Endothelial cell (in vitro differentiated cells): ENCODE measurements around the gene MAP4K5. TPM values are rescaled to one million over a fixed set of nuclear protein-coding genes. Genes with fewer than 3 reads are reported as not detected.

Experiments
- DNase-seq: peaks from one replicate; pipeline ENCODE4 v3.0.0; 2021; ENCODE audit warnings: low spot score
- H3K27ac Mint-ChIP-seq: one replicate; pipeline ENCODE4 v1.8.0; 2021; ENCODE audit warnings: mixed read lengths, inconsistent platforms; ENCODE audit not compliant: unreplicated experiment
- H3K27me3 Mint-ChIP-seq: one replicate; pipeline ENCODE4 v1.8.0; 2021; ENCODE audit warnings: mild to moderate bottlenecking, moderate library complexity, mixed read lengths, inconsistent platforms; ENCODE audit not compliant: unreplicated experiment
- H3K36me3 Mint-ChIP-seq: one replicate; pipeline ENCODE4 v1.8.0; 2021; ENCODE audit warnings: mild to moderate bottlenecking, low read depth, mixed read lengths, inconsistent platforms; ENCODE audit not compliant: unreplicated experiment
- H3K4me1 Mint-ChIP-seq: one replicate; pipeline ENCODE4 v1.8.0; 2021; ENCODE audit warnings: mild to moderate bottlenecking, mixed read lengths, inconsistent platforms; ENCODE audit not compliant: unreplicated experiment
- H3K4me3 Mint-ChIP-seq: one replicate; pipeline ENCODE4 v1.8.0; 2021; ENCODE audit warnings: mild to moderate bottlenecking, mixed read lengths, inconsistent platforms; ENCODE audit not compliant: unreplicated experiment
- H3K9me3 Mint-ChIP-seq: one replicate; pipeline ENCODE4 v1.8.0; 2021; ENCODE audit warnings: mixed read lengths, inconsistent platforms; ENCODE audit not compliant: unreplicated experiment
- CTCF ChIP-seq: fragments of 200-600 bp; sonication (generic); IDR thresholded peaks from one replicate; pipeline ENCODE4 v1.5.0; 2021; ENCODE audit warnings: antibody characterized with exemption; ENCODE audit not compliant: unreplicated experiment
- total RNA-seq: library from RNA; stranded (reverse); fragmentation: NEBNext Ultra II Directional; extraction: Animal tissue kit (Norgen Biotek cat#: 25700); gene quantifications from one replicate; pipeline ENCODE4 v1.2.1, GENCODE V29; 2021; ENCODE audit not compliant: unreplicated experiment

The MAP4K5 gene
- total RNA-seq, 1 donor from 2014 or later = 99.3 TPM

- no peak for TF ChIP-seq CTCF
- Mint-ChIP-seq H3K4me1 (peaks cover 2% of the 10 kb centered on the region), H3K4me3 (no peak overlapping the region), H3K36me3 (no peaks in the 10 kb centered on the region), H3K9me3 (no peaks in the 10 kb centered on the region), H3K27ac (no peak overlapping the region), H3K27me3 (no peaks in the 10 kb centered on the region)
- DNase-seq = no peak
Measured at GRCh38 chr14:50488521-50488920, 43.8 kb downstream of the MAP4K5 start.

GRCh38 chr14:50479041-50479440 is 53.3 kb downstream of the MAP4K5 start:
- DNase-seq = no peak
- no peaks in the 10 kb centered on the region for H3K9me3 Mint-ChIP-seq
- no peak overlapping the region for H3K27ac Mint-ChIP-seq
- no peaks in the 10 kb centered on the region for H3K4me1 Mint-ChIP-seq
- H3K27me3 Mint-ChIP-seq = no peaks in the 10 kb centered on the region
- TF ChIP-seq CTCF = no peak
- peaks cover 19% of the 10 kb centered on the region for H3K36me3 Mint-ChIP-seq
- H3K4me3 Mint-ChIP-seq = no peak overlapping the region

GRCh38 chr14:50477760-50478159 is 54.6 kb downstream of the MAP4K5 start:
- Mint-ChIP-seq H3K9me3 (no peaks in the 10 kb centered on the region), H3K4me1 (no peaks in the 10 kb centered on the region), H3K36me3 (peaks cover 27% of the 10 kb centered on the region), H3K27ac (no peak overlapping the region), H3K27me3 (no peaks in the 10 kb centered on the region), H3K4me3 (no peak overlapping the region)
- no peak for TF ChIP-seq CTCF
- no peak for DNase-seq

- no peak overlapping the region for H3K4me3 Mint-ChIP-seq
- H3K27me3 Mint-ChIP-seq = no peaks in the 10 kb centered on the region
- H3K36me3 Mint-ChIP-seq = peaks cover 44% of the 10 kb centered on the region
- no peak for TF ChIP-seq CTCF
- no peaks in the 10 kb centered on the region for H3K9me3 Mint-ChIP-seq
- no peaks in the 10 kb centered on the region for H3K4me1 Mint-ChIP-seq
- H3K27ac Mint-ChIP-seq = no peak overlapping the region
- DNase-seq = no peak
Measured at GRCh38 chr14:50476134-50476533, 56.2 kb downstream of the MAP4K5 start.

GRCh38 chr14:50475460-50475859 is 56.9 kb downstream of the MAP4K5 start:
- no peaks in the 10 kb centered on the region for H3K27me3 Mint-ChIP-seq
- DNase-seq = no peak
- no peak overlapping the region for H3K4me3 Mint-ChIP-seq
- H3K4me1 Mint-ChIP-seq = no peaks in the 10 kb centered on the region
- no peaks in the 10 kb centered on the region for H3K9me3 Mint-ChIP-seq
- no peak for TF ChIP-seq CTCF
- H3K36me3 Mint-ChIP-seq = peaks cover 46% of the 10 kb centered on the region
- H3K27ac Mint-ChIP-seq = no peak overlapping the region
